Neural progenitor cell (in vitro differentiated cells): ENCODE results near the gene FGD2. TPM values are rescaled to one million over a fixed set of nuclear protein-coding genes. Genes with fewer than 3 reads are reported as not detected.
A peak's percentile ranks its signal among the peaks of the same experiment; 100 is the strongest.

Experiments used
- DNase-seq: peaks from one replicate; pipeline ENCODE4 v3.0.0-alpha.2; 2016; ENCODE audit warnings: low spot score
- H2AFZ ChIP-seq: fragments of 200-600 bp; sonication (generic); replicated peaks from 2 replicates; pipeline ENCODE4 v1.6.1; 2016; ENCODE audit warnings: antibody characterized with exemption
- H3F3A ChIP-seq: fragments of 200-600 bp; sonication (generic); 2 replicates; pipeline ENCODE4 v1.6.1; 2016; ENCODE audit warnings: antibody characterized with exemption, low read depth
- H3K27ac ChIP-seq: fragments of 200-600 bp; sonication (generic); 2 replicates; pipeline ENCODE4 v1.5.1; 2016; ENCODE audit warnings: mild to moderate bottlenecking
- H3K27me3 ChIP-seq: fragments of 200-600 bp; sonication (generic); 2 replicates; pipeline ENCODE4 v1.6.1; 2016; ENCODE audit warnings: mild to moderate bottlenecking, moderate library complexity
- H3K36me3 ChIP-seq: fragments of 200-600 bp; sonication (generic); 2 replicates; pipeline ENCODE4 v1.5.1; 2016
- H3K4me1 ChIP-seq: fragments of 200-600 bp; sonication (generic); 2 replicates; pipeline ENCODE4 v1.6.1; 2016; ENCODE audit warnings: mixed run types
- H3K4me2 ChIP-seq: fragments of 200-600 bp; sonication (generic); 2 replicates; pipeline ENCODE4 v1.6.1; 2016
- H3K4me3 ChIP-seq: fragments of 200-600 bp; sonication (generic); 2 replicates; pipeline ENCODE4 v1.5.1; 2016
- H3K79me2 ChIP-seq: fragments of 200-600 bp; sonication (generic); 2 replicates; pipeline ENCODE4 v1.6.1; 2016; ENCODE audit warnings: low read depth
- H3K9ac ChIP-seq: fragments of 200-600 bp; sonication (generic); 2 replicates; pipeline ENCODE4 v1.6.1; 2016
- H3K9me3 ChIP-seq: fragments of 200-600 bp; sonication (generic); 2 replicates; pipeline ENCODE4 v1.5.1; 2016; ENCODE audit warnings: low read depth
- H4K20me1 ChIP-seq: fragments of 200-600 bp; sonication (generic); 2 replicates; pipeline ENCODE4 v1.6.1; 2016; ENCODE audit warnings: low read depth
- H3K27ac Mint-ChIP-seq: 3 replicates; pipeline ENCODE4 v1.8.0; 2021; ENCODE audit warnings: mixed read lengths
- H3K27me3 Mint-ChIP-seq: 2 replicates; pipeline ENCODE4 v1.8.0; 2022; ENCODE audit warnings: low read depth, mild to moderate bottlenecking, inconsistent platforms, moderate library complexity, mixed read lengths; ENCODE audit not compliant: insufficient read depth
- H3K36me3 Mint-ChIP-seq: 3 replicates; pipeline ENCODE4 v1.8.0; 2021; ENCODE audit warnings: mixed read lengths
- H3K4me1 Mint-ChIP-seq: 3 replicates; pipeline ENCODE4 v1.8.0; 2021; ENCODE audit warnings: mixed read lengths
- H3K4me3 Mint-ChIP-seq: 3 replicates; pipeline ENCODE4 v1.8.0; 2021; ENCODE audit warnings: mild to moderate bottlenecking, moderate library complexity, mixed read lengths
- H3K9me3 Mint-ChIP-seq: 3 replicates; pipeline ENCODE4 v1.8.0; 2020; ENCODE audit warnings: mixed read lengths
- CTCF ChIP-seq: fragments of 200-600 bp; sonication (generic); IDR thresholded peaks from 2 replicates; pipeline ENCODE4 v1.5.1; 2017; ENCODE audit warnings: antibody characterized with exemption, mild to moderate bottlenecking
- EZH2 ChIP-seq: fragments of 200-600 bp; sonication (generic); IDR thresholded peaks from 2 replicates; pipeline ENCODE4 v1.6.1; 2017; ENCODE audit warnings: antibody characterized with exemption, mild to moderate bottlenecking, moderate library complexity
- EZH2phosphoT487 ChIP-seq: fragments of 200-600 bp; sonication (generic); IDR thresholded peaks from 2 replicates; pipeline ENCODE4 v1.6.1; 2017; ENCODE audit warnings: antibody characterized with exemption
- total RNA-seq: library from RNA; depleted of rRNA; stranded (reverse); fragments of >200 nt; gene quantifications from 2 replicates; pipeline ENCODE4 v1.2.3, GENCODE V29; 2015; ENCODE audit warnings: low replicate concordance

Gene FGD2
- total RNA-seq, 1 donor from 2014 or later, result 0.06 TPM

GRCh38 chr6:37029249-37029971, 24.0 kb downstream of the FGD2 start:
- Histone ChIP-seq H3F3A (no peaks in the 10 kb centered on the region), H3K4me1 (no peaks in the 10 kb centered on the region), H3K36me3 (no peaks in the 10 kb centered on the region), H3K79me2 (no peaks in the 10 kb centered on the region), H3K27me3 (no peaks in the 10 kb centered on the region), H3K4me3 (no peak overlapping the region), H3K9ac (no peak overlapping the region), H3K27ac (no peak overlapping the region), H4K20me1 (no peaks in the 10 kb centered on the region), H3K9me3 (peaks cover 10% of the 10 kb centered on the region), H2AFZ (no peak overlapping the region), H3K4me2 (no peak overlapping the region)
- Mint-ChIP-seq H3K4me1 (peaks cover 9% of the 10 kb centered on the region), H3K27ac (no peak overlapping the region), H3K9me3 (peaks cover 7% of the 10 kb centered on the region), H3K36me3 (no peaks in the 10 kb centered on the region), H3K27me3 (peaks cover 6% of the 10 kb centered on the region), H3K4me3 (no peak overlapping the region)
- peak; percentile 77 for DNase-seq
- TF ChIP-seq CTCF (peak; percentile 68), EZH2phosphoT487 (no peak)

- H2AFZ ChIP-seq, result no peak overlapping the region
- H3K4me1 Mint-ChIP-seq, result peaks cover 12% of the 10 kb centered on the region
- peak overlapping the region; percentile 1 for H3K4me3 Mint-ChIP-seq
- no peak overlapping the region for H3K27ac ChIP-seq
- no peaks in the 10 kb centered on the region for H3K79me2 ChIP-seq
- no peak for TF ChIP-seq CTCF
- TF ChIP-seq EZH2phosphoT487, result no peak
- TF ChIP-seq EZH2, result no peak
- H3K4me1 ChIP-seq, result no peaks in the 10 kb centered on the region
- peaks cover 7% of the 10 kb centered on the region for H3K9me3 Mint-ChIP-seq
- no peak for DNase-seq
- no peaks in the 10 kb centered on the region for H3F3A ChIP-seq
- peaks cover 6% of the 10 kb centered on the region for H3K27me3 Mint-ChIP-seq
- peaks cover 10% of the 10 kb centered on the region for H3K9me3 ChIP-seq
- no peaks in the 10 kb centered on the region for H3K36me3 Mint-ChIP-seq
- no peaks in the 10 kb centered on the region for H4K20me1 ChIP-seq
- H3K4me2 ChIP-seq, result no peak overlapping the region
- H3K36me3 ChIP-seq, result no peaks in the 10 kb centered on the region
- no peak overlapping the region for H3K4me3 ChIP-seq
- no peak overlapping the region for H3K27ac Mint-ChIP-seq
- no peak overlapping the region for H3K9ac ChIP-seq
- no peaks in the 10 kb centered on the region for H3K27me3 ChIP-seq
These were observed 25.1 kb downstream of the FGD2 start for GRCh38 chr6:37030599-37030998.

GRCh38 chr6:37032239-37032638, 26.8 kb downstream of the FGD2 start:
- TF ChIP-seq EZH2 (no peak), EZH2phosphoT487 (no peak), CTCF (no peak)
- no peak overlapping the region for H3K4me3 ChIP-seq
- H3K4me1 Mint-ChIP-seq, result peaks cover 11% of the 10 kb centered on the region
- no peaks in the 10 kb centered on the region for H3K27me3 ChIP-seq
- peaks cover 7% of the 10 kb centered on the region for H3K9me3 Mint-ChIP-seq
- peaks cover 10% of the 10 kb centered on the region for H3K9me3 ChIP-seq
- H4K20me1 ChIP-seq, result no peaks in the 10 kb centered on the region
- no peak overlapping the region for H3K27ac Mint-ChIP-seq
- no peaks in the 10 kb centered on the region for H3K79me2 ChIP-seq
- H3K9ac ChIP-seq, result no peak overlapping the region
- DNase-seq, result no peak
- no peaks in the 10 kb centered on the region for H3K4me1 ChIP-seq
- no peak overlapping the region for H3K4me3 Mint-ChIP-seq
- H3F3A ChIP-seq, result no peaks in the 10 kb centered on the region
- no peaks in the 10 kb centered on the region for H3K36me3 ChIP-seq
- no peak overlapping the region for H3K4me2 ChIP-seq
- H3K27ac ChIP-seq, result no peak overlapping the region
- H3K27me3 Mint-ChIP-seq, result peaks cover 6% of the 10 kb centered on the region
- no peak overlapping the region for H2AFZ ChIP-seq
- H3K36me3 Mint-ChIP-seq, result no peaks in the 10 kb centered on the region
